K562 (cell line): Measurements from ENCODE around the gene SARS2. TPM values are rescaled to one million over a fixed set of nuclear protein-coding genes. Genes with fewer than 3 reads are reported as not detected.

Experiments used
- ATAC-seq: fragments of 200-7000 bp; cut with Tn5 transposase; 3 replicates; pipeline ENCODE4 v1.9.1; 2020; ENCODE audit warnings: moderate library complexity
- BruUV-seq: library from RNA; stranded (reverse); fragments of 400-500 nt; replicated peaks from 2 replicates; lab custom pipeline; 2021; lab: Mats Ljungman, UMichigan
- CTCF ChIA-PET: fragments of 300-600 bp; formaldehyde crosslinking; extraction: SDS; loops from one replicate; lab custom pipeline; 2021; ENCODE audit warnings: low intra/inter-chr PET ratio; lab: Yijun Ruan, JAX
- POLR2A ChIA-PET: fragments of 300-600, 350-650 bp; sonication (Branson Sonifier 250); formaldehyde crosslinking; extraction: SDS; loops from one replicate; lab custom pipeline; 2021; ENCODE audit warnings: antibody characterized with exemption, inconsistent platforms; lab: Yijun Ruan, JAX
- DNase-seq, 4 experiments: peaks; one replicate each; pipeline versions ENCODE4 v3.0.0 to v3.0.0-alpha.2; 2011 to 2018; ENCODE audit warnings: low spot score in 3 of 4, mixed read lengths in 3 of 4; ENCODE audit errors: extremely low read depth in 1 of 4
- FAIRE-seq: peaks from 2 replicates; lab custom pipeline; 2011; peaks lifted over from hg19 to GRCh38; lab: Jason Lieb, UNC
- H2AFZ ChIP-seq: 2 replicates; pipeline ENCODE4 v1.6.0; 2011; ENCODE audit warnings: low read depth, low read length, control low read depth, inconsistent platforms
- H3K27ac ChIP-seq: fragments of 200-600 bp; 3 replicates; pipeline ENCODE4 v1.8.0; 2011; ENCODE audit warnings: low read depth, mild to moderate bottlenecking, control low read depth, inconsistent platforms, low read length, moderate library complexity, mixed read lengths; ENCODE audit errors: extremely low read depth
- H3K27me3 ChIP-seq, 2 experiments: fragments of 300-600 bp in 1 of 2; 2 replicates in 1 of 2; 3 replicates in 1 of 2; pipeline versions ENCODE4 v1.6.0 to v1.8.0; 2011; ENCODE audit warnings: inconsistent platforms in 2 of 2, low read length in 2 of 2, mild to moderate bottlenecking in 1 of 2, mixed read lengths in 1 of 2, moderate library complexity in 1 of 2; ENCODE audit not compliant: control insufficient read depth in 2 of 2, insufficient read depth in 2 of 2
- H3K36me3 ChIP-seq: fragments of 300-600 bp; 3 replicates; pipeline ENCODE4 v1.8.0; 2011; ENCODE audit warnings: mild to moderate bottlenecking, low read length, inconsistent platforms; ENCODE audit not compliant: control insufficient read depth, insufficient read depth
- H3K4me1 ChIP-seq, 2 experiments: fragments of 200-600 bp in 1 of 2; replicated peaks in 1 of 2; 2 replicates in 1 of 2; 3 replicates in 1 of 2; pipeline versions ENCODE4 v1.5.1 to v1.8.0; 2011; ENCODE audit warnings: inconsistent platforms in 2 of 2, low read length in 2 of 2, mild to moderate bottlenecking in 1 of 2, mixed read lengths in 1 of 2, moderate library complexity in 1 of 2; ENCODE audit not compliant: control insufficient read depth in 2 of 2, insufficient read depth in 2 of 2
- H3K4me2 ChIP-seq: 2 replicates; pipeline ENCODE4 v1.6.1; 2011; ENCODE audit warnings: low read length, control low read depth, inconsistent platforms, mixed read lengths; ENCODE audit not compliant: insufficient read depth
- H3K4me3 ChIP-seq: fragments of 200-600 bp; sonication (generic), shearing (Covaris generic); 2 replicates; pipeline ENCODE4 v1.5.1; 2016; ENCODE audit warnings: control low read depth, inconsistent platforms
- H3K79me2 ChIP-seq: fragments of 200-600 bp; 3 replicates; pipeline ENCODE4 v1.8.0; 2011; ENCODE audit warnings: low read length, inconsistent platforms; ENCODE audit not compliant: control insufficient read depth, insufficient read depth
- H3K9ac ChIP-seq, 2 experiments: 2 replicates each; pipeline versions ENCODE4 v1.6.0 to v1.6.1; 2011; ENCODE audit warnings: low read depth in 2 of 2, low read length in 2 of 2, control low read depth in 1 of 2, inconsistent platforms in 1 of 2, mild to moderate bottlenecking in 1 of 2, mixed read lengths in 1 of 2; ENCODE audit not compliant: insufficient read depth in 1 of 2
- H3K9me1 ChIP-seq: one replicate; pipeline ENCODE4 v1.6.0; 2011; ENCODE audit warnings: inconsistent platforms, mild to moderate bottlenecking, low read length, moderate library complexity; ENCODE audit not compliant: control insufficient read depth, insufficient read depth
- H3K9me3 ChIP-seq: replicated peaks from 2 replicates; pipeline ENCODE4 v1.5.1; 2011; ENCODE audit warnings: low read depth, low read length, inconsistent platforms; ENCODE audit not compliant: control insufficient read depth, insufficient read depth
- H4K20me1 ChIP-seq: replicated peaks from 2 replicates; pipeline ENCODE4 v1.6.1; 2011; ENCODE audit warnings: low read length, inconsistent platforms, mixed read lengths; ENCODE audit not compliant: control insufficient read depth, insufficient read depth
- L3MBTL2 ChIP-seq: fragments of 450-650 bp; IDR thresholded peaks from 2 replicates; pipeline ENCODE4 v1.6.1; 2016; ENCODE audit warnings: mild to moderate bottlenecking, moderate library complexity
- WGBS: fragments of 100-300 bp; shearing (Covaris generic); methylation state at CpG from one replicate; pipeline ENCODE4 v1.1.6; 2016; ENCODE audit warnings: low coverage, mixed read lengths; ENCODE audit not compliant: insufficient coverage; ENCODE audit errors: missing lambda C conversion rate; 5-methylcytosine and 5-hydroxymethylcytosine counted together
- in situ Hi-C: fragments of 300-500 bp; cut with MboI; formaldehyde crosslinking; loops from 4 replicates; pipeline ENCODE4 v1.15.0; 2018; ENCODE audit warnings: inconsistent platforms, mixed read lengths
- intact Hi-C: fragments of 100-400 bp; cut with micrococcal nuclease; formaldehyde crosslinking; loops from 2 replicates; pipeline ENCODE4 v1.14.2; 2022
- polyA plus RNA-seq, 8 experiments: library from polyadenylated mRNA; depleted of rRNA in 4 of 8; stranded (reverse) in 5 of 8; unstranded in 3 of 8; fragments of >200 nt; fragmentation: Nextera tagmentation in 2 of 8; fragmentation: Illumina TruSeq in 1 of 8; extraction: Ambion mirVana in 2 of 8; extraction: Trizol in 1 of 8; gene quantifications; 2 replicates each; pipeline versions ENCODE4 v1.2.1 to v1.2.3, GENCODE V29; 2011 to 2014; ENCODE audit warnings: inconsistent platforms in 1 of 8, missing spikeins in 1 of 8
- total RNA-seq, 7 experiments: library from RNA; depleted of rRNA in 6 of 7; stranded (reverse); fragments of >200 nt in 6 of 7; fragmentation: Illumina TruSeq in 2 of 7; extraction: Trizol in 2 of 7; gene quantifications; 2 replicates each; pipeline versions ENCODE4 v1.2.1 to v1.2.3, GENCODE V29; 2011 to 2021; ENCODE audit warnings: low replicate concordance in 1 of 7
- TF ChIP-seq, protein P1 (sequence below): fragments of 450-650 bp; formaldehyde crosslinking; IDR thresholded peaks from 2 replicates; pipeline ENCODE4 v1.4.0; 2022; ENCODE audit warnings: missing genetic modification characterization

SARS2 gene
- total and polyA plus RNA-seq, 9 of the 15 experiments (the other 6 are each of a cell fraction or from before 2014, with no cell fraction given), result 3.1 to 59.1 (median 31.7) TPM

- Histone ChIP-seq H3K79me2 (no peaks in the 10 kb centered on the region), H3K27me3 (no peaks in the 10 kb centered on the region), H2AFZ (no peak overlapping the region), H3K36me3 (peaks cover 38% of the 10 kb centered on the region; the same call in 1 of the 3 replicates), H3K4me3 (no peak overlapping the region), H3K9me3 (no peaks in the 10 kb centered on the region), H3K9ac (peak overlapping the region in 1 of 2 experiments; percentile 22; a peak in 1 of 4 replicates), H3K9me1 (no peaks in the 10 kb centered on the region), H3K4me2 (no peak overlapping the region), H3K27ac (no peak overlapping the region), H4K20me1 (no peaks in the 10 kb centered on the region), H3K4me1 (peaks cover 0 to 40% of the 10 kb centered on the region in 2 experiments; a peak in 3 of 5 replicates)
- intact Hi-C loops, result no loop called here
- FAIRE-seq (no peak), ATAC-seq (no peak), DNase-seq (peak in 1 of 4 experiments; percentile 10)
- POLR2A ChIA-PET, result interaction anchor here (0.6 to 0.9 kb wide), 2 partner anchors 88 to 169 kb away, joined by 3 read pairs; partner anchors contain the start of gene ECH1
- BruUV-seq, result no TSS peak
- CTCF ChIA-PET, result no interaction called here
- no peak for TF ChIP-seq L3MBTL2
- TF ChIP-seq, protein P1, sequence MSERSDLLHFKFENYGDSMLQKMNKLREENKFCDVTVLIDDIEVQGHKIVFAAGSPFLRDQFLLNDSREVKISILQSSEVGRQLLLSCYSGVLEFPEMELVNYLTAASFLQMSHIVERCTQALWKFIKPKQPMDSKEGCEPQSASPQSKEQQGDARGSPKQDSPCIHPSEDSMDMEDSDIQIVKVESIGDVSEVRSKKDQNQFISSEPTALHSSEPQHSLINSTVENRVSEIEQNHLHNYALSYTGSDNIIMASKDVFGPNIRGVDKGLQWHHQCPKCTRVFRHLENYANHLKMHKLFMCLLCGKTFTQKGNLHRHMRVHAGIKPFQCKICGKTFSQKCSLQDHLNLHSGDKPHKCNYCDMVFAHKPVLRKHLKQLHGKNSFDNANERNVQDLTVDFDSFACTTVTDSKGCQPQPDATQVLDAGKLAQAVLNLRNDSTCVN (CRISPR knock-in tag), result 0 out of 2 replicates have a peak, but pooled peaks have one; percentile 1
- 68% methylated on average over 11 of the region's 21 CpGs for WGBS
- in situ Hi-C loops, result loop anchor here (10.0 kb wide), 1 partner anchor 395 kb away; no protein-coding TSS in a partner anchor
Measured at GRCh38 chr19:38919837-38920601, 10.5 kb downstream of the SARS2 start.
